GM06990 (cell line): ENCODE results near the gene CHRNA3.
"Not testable (repeated sequence)": the region's sequence is repeated elsewhere in the genome, so short reads cannot be mapped to it uniquely, and the experiment has no call there.

ENCODE experiments used
- DNase-seq: peaks from one replicate; pipeline ENCODE4 v3.0.0-alpha.2; 2011; ENCODE audit not compliant: insufficient read length; ENCODE audit errors: extremely low read depth
- H3K27me3 ChIP-seq: replicated peaks from 2 replicates; pipeline ENCODE4 v1.6.0; 2011; ENCODE audit warnings: low read length; ENCODE audit not compliant: control insufficient read depth, insufficient read depth
- H3K36me3 ChIP-seq: 2 replicates; pipeline ENCODE4 v1.5.1; 2011; ENCODE audit warnings: low read length; ENCODE audit not compliant: control insufficient read depth, insufficient read depth
- H3K4me3 ChIP-seq: replicated peaks from 2 replicates; pipeline ENCODE4 v1.5.1; 2011; ENCODE audit warnings: low read depth, mild to moderate bottlenecking, control low read depth, low read length
- TF ChIP-seq, protein P1 (sequence below): IDR thresholded peaks from 2 replicates; pipeline ENCODE4 v1.5.1; 2011; ENCODE audit warnings: low read length, control low read depth, mild to moderate bottlenecking, inconsistent platforms; ENCODE audit not compliant: insufficient read depth, poor library complexity, severe bottlenecking

The CHRNA3 gene

DNA sequence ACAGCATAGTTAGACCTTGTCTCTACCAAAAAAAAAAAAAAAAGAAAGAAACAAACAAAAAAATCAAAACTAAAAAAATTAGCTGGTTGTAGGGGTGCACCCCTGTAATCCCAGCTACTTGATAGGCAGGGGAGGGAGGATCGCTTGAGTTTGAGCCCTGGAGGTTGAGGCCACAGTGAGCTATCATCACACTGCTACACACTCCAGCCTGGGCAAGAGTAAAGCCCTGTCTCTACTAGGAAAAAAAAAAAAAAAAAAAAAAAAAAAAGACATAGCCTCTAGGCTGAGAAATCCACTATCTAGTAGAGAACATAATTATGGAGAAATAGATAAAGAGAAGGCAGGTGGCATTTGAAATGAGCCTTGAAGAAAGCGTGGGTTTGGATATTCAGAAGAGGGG, 57.7 kb downstream of the CHRNA3 start:
- TF ChIP-seq, protein P1, sequence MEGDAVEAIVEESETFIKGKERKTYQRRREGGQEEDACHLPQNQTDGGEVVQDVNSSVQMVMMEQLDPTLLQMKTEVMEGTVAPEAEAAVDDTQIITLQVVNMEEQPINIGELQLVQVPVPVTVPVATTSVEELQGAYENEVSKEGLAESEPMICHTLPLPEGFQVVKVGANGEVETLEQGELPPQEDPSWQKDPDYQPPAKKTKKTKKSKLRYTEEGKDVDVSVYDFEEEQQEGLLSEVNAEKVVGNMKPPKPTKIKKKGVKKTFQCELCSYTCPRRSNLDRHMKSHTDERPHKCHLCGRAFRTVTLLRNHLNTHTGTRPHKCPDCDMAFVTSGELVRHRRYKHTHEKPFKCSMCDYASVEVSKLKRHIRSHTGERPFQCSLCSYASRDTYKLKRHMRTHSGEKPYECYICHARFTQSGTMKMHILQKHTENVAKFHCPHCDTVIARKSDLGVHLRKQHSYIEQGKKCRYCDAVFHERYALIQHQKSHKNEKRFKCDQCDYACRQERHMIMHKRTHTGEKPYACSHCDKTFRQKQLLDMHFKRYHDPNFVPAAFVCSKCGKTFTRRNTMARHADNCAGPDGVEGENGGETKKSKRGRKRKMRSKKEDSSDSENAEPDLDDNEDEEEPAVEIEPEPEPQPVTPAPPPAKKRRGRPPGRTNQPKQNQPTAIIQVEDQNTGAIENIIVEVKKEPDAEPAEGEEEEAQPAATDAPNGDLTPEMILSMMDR: no peak
- H3K4me3 ChIP-seq: no peak overlapping the region
- DNase-seq: no peak
- H3K27me3 ChIP-seq: no peaks in the 10 kb centered on the region
- H3K36me3 ChIP-seq: no peaks in the 10 kb centered on the region

DNA sequence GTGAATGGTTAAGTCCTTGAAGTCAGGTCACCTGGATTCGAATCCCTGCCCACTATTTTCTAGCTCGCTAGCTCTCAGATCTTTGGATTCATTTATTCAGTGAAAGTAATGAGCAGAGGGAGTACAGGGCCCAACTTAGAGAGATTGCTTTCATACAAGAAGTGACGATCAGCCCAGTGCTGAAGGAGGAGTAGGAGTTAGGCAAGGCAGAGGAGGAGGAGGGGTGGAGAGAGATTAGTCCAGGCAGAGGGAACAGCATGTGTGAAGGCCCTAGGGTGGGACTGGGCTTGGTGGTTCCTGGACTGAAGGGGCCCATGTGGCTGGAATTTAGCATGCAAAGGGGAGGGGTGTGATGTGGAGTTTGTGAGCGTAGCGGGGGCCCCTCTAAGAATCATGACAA, 59.3 kb downstream of the CHRNA3 start:
- DNase-seq: no peak
- Histone ChIP-seq H3K4me3 (no peak overlapping the region), H3K36me3 (no peaks in the 10 kb centered on the region), H3K27me3 (no peaks in the 10 kb centered on the region)
- TF ChIP-seq, protein P1: no peak

DNA sequence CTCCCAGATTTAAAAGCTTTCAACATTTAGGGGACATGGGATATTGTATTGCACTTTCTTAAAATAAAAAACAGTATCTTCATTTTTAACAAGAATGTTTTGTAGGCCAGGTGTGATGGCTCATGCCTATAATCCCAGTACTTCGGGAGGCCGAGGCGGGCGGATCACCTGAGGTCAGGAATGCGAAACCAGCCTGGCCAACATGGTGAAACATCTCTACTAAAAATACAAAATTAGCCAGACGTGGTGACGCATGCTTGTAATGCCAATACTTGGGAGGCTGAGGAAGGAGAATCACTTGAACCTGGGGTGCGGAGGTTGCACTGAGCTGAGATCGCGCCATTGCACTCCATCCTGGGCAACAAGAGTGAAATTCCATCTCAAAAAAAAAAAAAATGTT, 60.6 kb downstream of the CHRNA3 start:
- H3K27me3 ChIP-seq, DNase-seq, H3K4me3 ChIP-seq, H3K36me3 ChIP-seq: not testable (repeated sequence)

DNA sequence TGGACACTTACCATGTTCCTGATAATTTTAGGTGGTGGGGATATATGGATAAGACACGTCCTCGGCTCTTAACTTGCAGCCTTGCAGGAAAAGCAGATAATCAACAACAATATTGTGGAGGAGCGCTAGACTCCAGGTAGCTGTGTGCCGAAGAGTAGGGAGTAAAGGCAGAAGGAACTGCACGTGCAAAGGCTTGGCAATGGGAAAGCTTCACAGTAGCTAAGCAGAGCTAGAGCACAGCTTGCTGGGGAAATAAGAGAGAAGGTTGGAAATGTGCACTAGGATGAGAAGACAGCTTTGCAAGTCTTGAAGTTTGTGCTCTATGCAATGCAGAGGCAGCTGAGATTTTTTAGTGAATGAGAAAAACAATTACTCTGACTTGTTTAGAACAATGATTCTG, 68.2 kb downstream of the CHRNA3 start:
- DNase-seq: no peak
- TF ChIP-seq, protein P1: no peak
- H3K4me3 ChIP-seq: no peak overlapping the region
- H3K36me3 ChIP-seq: peaks cover 5% of the 10 kb centered on the region
- H3K27me3 ChIP-seq: no peaks in the 10 kb centered on the region

DNA sequence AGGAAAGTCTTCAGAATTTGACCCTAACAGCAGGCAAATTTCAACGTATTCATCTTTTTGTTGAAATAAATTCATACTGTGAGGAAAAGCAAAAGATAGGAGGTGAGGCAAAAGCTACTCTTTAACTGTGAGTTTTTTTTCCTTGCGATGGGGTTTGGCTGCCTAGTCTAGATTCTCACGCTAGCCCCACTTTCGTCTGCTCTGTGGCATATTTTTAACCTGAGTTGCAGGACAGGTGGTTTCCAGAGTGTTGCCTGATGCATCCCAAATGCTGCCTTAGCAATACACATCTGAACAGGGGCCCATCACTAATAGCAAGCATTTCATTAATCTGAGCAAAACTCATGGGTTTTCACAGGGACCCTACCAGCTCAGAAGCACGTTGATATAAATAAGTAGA, 68.9 kb downstream of the CHRNA3 start:
- H3K36me3 ChIP-seq: peaks cover 7% of the 10 kb centered on the region
- DNase-seq: no peak
- TF ChIP-seq, protein P1: no peak
- no peaks in the 10 kb centered on the region for H3K27me3 ChIP-seq
- H3K4me3 ChIP-seq: no peak overlapping the region

DNA sequence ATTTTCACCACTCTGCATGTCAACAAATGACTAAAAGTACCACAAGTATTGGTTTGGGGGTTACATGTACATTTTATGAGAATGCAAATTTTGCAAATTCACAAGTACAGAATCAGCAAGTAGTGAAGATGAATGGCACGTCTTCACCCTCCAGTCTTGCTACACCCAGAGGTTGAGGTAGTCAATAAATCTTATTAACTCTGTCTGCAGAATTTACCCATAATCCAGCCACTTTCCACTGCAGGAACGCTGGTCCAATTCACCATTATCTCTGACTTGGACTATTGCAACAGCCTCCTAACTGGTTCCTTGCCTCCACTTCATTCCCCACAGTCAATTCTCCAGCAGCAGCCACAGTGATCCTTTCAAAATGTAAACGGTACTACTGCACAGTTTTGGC, 70.0 kb downstream of the CHRNA3 start:
- Histone ChIP-seq H3K27me3 (no peaks in the 10 kb centered on the region), H3K36me3 (peaks cover 12% of the 10 kb centered on the region), H3K4me3 (no peak overlapping the region)
- TF ChIP-seq, protein P1: no peak
- DNase-seq: no peak
